Breast epithelium (tissue), 3 donors: ENCODE data around the gene MYO1F.

Experiments used
- CTCF ChIP-seq, 3 donors: fragments of 450-650 bp; IDR thresholded peaks; one replicate each; pipeline ENCODE4 v1.5.1; 2016 to 2017; ENCODE audit warnings: antibody characterized with exemption in 3 of 3, mild to moderate bottlenecking in 3 of 3, moderate library complexity in 3 of 3
- POLR2A ChIP-seq: fragments of 450-650 bp; IDR thresholded peaks from one replicate; pipeline ENCODE4 v1.6.1; 2016; ENCODE audit warnings: antibody characterized with exemption, mild to moderate bottlenecking, moderate library complexity
- POLR2AphosphoS5 ChIP-seq, 3 donors: sonication (generic); formaldehyde crosslinking; IDR thresholded peaks; one replicate each; pipeline ENCODE4 v1.6.1; 2017; ENCODE audit warnings: antibody characterized with exemption in 3 of 3

- TF ChIP-seq POLR2A (no peak), CTCF (IDR thresholded peaks at IDR 0.05) (no peak), POLR2AphosphoS5 (IDR thresholded peaks at IDR 0.05) (no peak)
Measured at GRCh38 chr19:8498295-8498694, 78.9 kb downstream of the MYO1F start.
